Duodenal mucosa (tissue), 2 donors: ENCODE measurements around the gene PRKCA.

Experiments
- H3K27ac ChIP-seq: one replicate; pipeline ENCODE4 v1.7.0; 2013; ENCODE audit warnings: low read depth, low read length
- H3K27me3 ChIP-seq, 2 donors: one replicate each; pipeline ENCODE4 v1.7.0; 2013; ENCODE audit warnings: low read length in 2 of 2, control low read depth in 1 of 2; ENCODE audit not compliant: insufficient read depth in 2 of 2, control insufficient read depth in 1 of 2
- H3K36me3 ChIP-seq, 2 donors: one replicate each; pipeline ENCODE4 v1.7.0; 2013; ENCODE audit warnings: low read length in 2 of 2, control low read depth in 1 of 2; ENCODE audit not compliant: insufficient read depth in 2 of 2, control insufficient read depth in 1 of 2
- H3K4me1 ChIP-seq, 2 donors: one replicate each; pipeline ENCODE4 v1.7.0; 2013; ENCODE audit warnings: low read length in 2 of 2, control low read depth in 1 of 2; ENCODE audit not compliant: insufficient read depth in 2 of 2, control insufficient read depth in 1 of 2
- H3K4me3 ChIP-seq, 2 donors: one replicate each; pipeline ENCODE4 v1.7.0; 2013; ENCODE audit warnings: low read length in 2 of 2, low read depth in 1 of 2
- H3K9ac ChIP-seq, 2 donors: one replicate each; pipeline ENCODE4 v1.7.0; 2013; ENCODE audit warnings: low read length in 2 of 2, low read depth in 1 of 2
- H3K9me3 ChIP-seq, 2 donors: one replicate each; pipeline ENCODE4 v1.7.0; 2013; ENCODE audit warnings: low read length in 2 of 2, control low read depth in 1 of 2; ENCODE audit not compliant: control insufficient read depth in 1 of 2

PRKCA gene

GRCh38 chr17:66755101-66755943 is 452.9 kb downstream of the PRKCA start:
- Histone ChIP-seq H3K36me3 (peaks cover 22 to 25% of the 10 kb centered on the region in 2 donors), H3K27me3 (no peaks in the 10 kb centered on the region), H3K4me3 (no peak overlapping the region), H3K4me1 (no peaks in the 10 kb centered on the region), H3K9me3 (no peaks in the 10 kb centered on the region), H3K9ac (no peak overlapping the region), H3K27ac (no peak overlapping the region)

GRCh38 chr17:66755944-66756290 is 453.5 kb downstream of the PRKCA start:
- Histone ChIP-seq H3K9me3 (no peaks in the 10 kb centered on the region), H3K9ac (no peak overlapping the region), H3K27me3 (no peaks in the 10 kb centered on the region), H3K27ac (no peak overlapping the region), H3K4me1 (no peaks in the 10 kb centered on the region), H3K4me3 (no peak overlapping the region), H3K36me3 (peaks cover 17 to 20% of the 10 kb centered on the region in 2 donors)

GRCh38 chr17:66760324-66760723 is 457.9 kb downstream of the PRKCA start:
- Histone ChIP-seq H3K27ac (no peak overlapping the region), H3K9me3 (no peaks in the 10 kb centered on the region), H3K4me3 (no peak overlapping the region), H3K9ac (no peak overlapping the region), H3K36me3 (peaks cover under 1 to 4% of the 10 kb centered on the region in 2 donors), H3K27me3 (no peaks in the 10 kb centered on the region), H3K4me1 (no peaks in the 10 kb centered on the region)

GRCh38 chr17:66762276-66762675 is 459.9 kb downstream of the PRKCA start:
- Histone ChIP-seq H3K4me1 (no peaks in the 10 kb centered on the region), H3K9ac (no peak overlapping the region), H3K4me3 (no peak overlapping the region), H3K27ac (no peak overlapping the region), H3K36me3 (peaks cover 0 to 10% of the 10 kb centered on the region in 2 donors), H3K27me3 (no peaks in the 10 kb centered on the region), H3K9me3 (no peaks in the 10 kb centered on the region)

GRCh38 chr17:66763056-66763455 is 460.6 kb downstream of the PRKCA start:
- no peaks in the 10 kb centered on the region for H3K9me3 ChIP-seq
- no peak overlapping the region for H3K27ac ChIP-seq
- peaks cover 0 to 15% of the 10 kb centered on the region in 2 donors for H3K36me3 ChIP-seq
- no peaks in the 10 kb centered on the region for H3K4me1 ChIP-seq
- H3K27me3 ChIP-seq, result no peaks in the 10 kb centered on the region
- no peak overlapping the region for H3K9ac ChIP-seq
- H3K4me3 ChIP-seq, result no peak overlapping the region

GRCh38 chr17:66764506-66764905 is 462.1 kb downstream of the PRKCA start:
- no peaks in the 10 kb centered on the region for H3K27me3 ChIP-seq
- H3K9ac ChIP-seq, result no peak overlapping the region
- H3K9me3 ChIP-seq, result no peaks in the 10 kb centered on the region
- H3K4me1 ChIP-seq, result no peaks in the 10 kb centered on the region
- H3K36me3 ChIP-seq, result peaks cover 0 to 18% of the 10 kb centered on the region in 2 donors
- H3K4me3 ChIP-seq, result no peak overlapping the region
- H3K27ac ChIP-seq, result no peak overlapping the region

- H3K4me3 ChIP-seq, result no peak overlapping the region
- no peak overlapping the region for H3K9ac ChIP-seq
- H3K4me1 ChIP-seq, result no peaks in the 10 kb centered on the region
- H3K36me3 ChIP-seq, result peaks cover 0 to 15% of the 10 kb centered on the region in 2 donors
- H3K27me3 ChIP-seq, result no peaks in the 10 kb centered on the region
- no peaks in the 10 kb centered on the region for H3K9me3 ChIP-seq
- H3K27ac ChIP-seq, result no peak overlapping the region
Observed at GRCh38 chr17:66767154-66767933, 464.9 kb downstream of the PRKCA start.

- Histone ChIP-seq H3K4me1 (no peaks in the 10 kb centered on the region), H3K9me3 (no peaks in the 10 kb centered on the region), H3K27ac (no peak overlapping the region), H3K27me3 (no peaks in the 10 kb centered on the region), H3K36me3 (peaks cover 6 to 28% of the 10 kb centered on the region in 2 donors), H3K9ac (no peak overlapping the region), H3K4me3 (no peak overlapping the region)
Observed at GRCh38 chr17:66769911-66770310, 467.5 kb downstream of the PRKCA start.

- Histone ChIP-seq H3K27ac (no peak overlapping the region), H3K27me3 (no peaks in the 10 kb centered on the region), H3K4me1 (peaks cover 0 to 9% of the 10 kb centered on the region in 2 donors), H3K36me3 (peaks cover 6 to 24% of the 10 kb centered on the region in 2 donors), H3K9me3 (no peaks in the 10 kb centered on the region), H3K4me3 (no peak overlapping the region), H3K9ac (no peak overlapping the region)
Observed at GRCh38 chr17:66772148-66772812, 469.9 kb downstream of the PRKCA start.

GRCh38 chr17:66775271-66775670 is 472.9 kb downstream of the PRKCA start:
- no peaks in the 10 kb centered on the region for H3K9me3 ChIP-seq

More at GRCh38 chr17:66775271-66775670, 472.9 kb downstream of the PRKCA start:
- Histone ChIP-seq H3K4me1 (peaks cover 0 to 9% of the 10 kb centered on the region in 2 donors), H3K4me3 (no peak overlapping the region), H3K36me3 (peaks cover 6 to 17% of the 10 kb centered on the region in 2 donors), H3K9ac (no peak overlapping the region), H3K27ac (no peak overlapping the region), H3K27me3 (no peaks in the 10 kb centered on the region)
